Measurements from ENCODE around the gene SORL1. TPM values are rescaled to one million over a fixed set of nuclear protein-coding genes. Genes with fewer than 3 reads are reported as not detected.

The SORL1 gene
- total and polyA plus RNA-seq, 3 donors from 2014 or later = 14.7 to 30.0 (median 21.8) TPM

DNA sequence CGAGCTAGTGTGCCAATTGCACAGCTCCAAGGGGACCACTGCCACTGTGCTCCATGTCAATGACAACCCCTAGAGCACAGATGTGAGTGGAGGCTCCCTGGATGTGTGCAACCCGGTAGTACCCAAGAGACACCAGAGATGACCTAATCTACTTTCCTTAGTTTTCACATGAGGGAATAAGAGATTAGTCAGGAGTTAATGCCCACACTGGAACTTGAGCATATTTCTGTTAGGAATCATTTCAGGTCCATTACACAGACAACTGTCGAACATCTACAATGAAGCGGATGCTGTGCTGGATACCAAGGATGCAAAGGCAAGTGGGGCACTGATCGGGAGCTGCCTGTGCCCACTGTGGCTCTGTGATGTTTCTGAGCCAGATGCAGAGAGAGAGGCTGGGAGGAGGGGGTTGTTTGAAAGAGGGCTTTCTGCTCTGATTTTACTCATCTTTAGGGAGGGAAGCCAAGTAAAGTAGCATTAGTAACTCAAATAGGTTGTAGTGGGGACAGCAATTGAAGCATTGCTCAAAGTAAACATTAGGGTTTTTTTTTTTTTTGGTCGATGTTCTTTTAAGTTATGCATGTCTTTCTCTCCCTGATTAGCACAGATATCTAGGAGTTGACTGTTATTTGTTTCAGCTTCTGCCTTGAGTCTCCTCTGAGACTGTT is 83.1 kb downstream of the SORL1 start:
- intact Hi-C loops (cut with DNase I; ENCODE audit: low total_unique reads) = no loop called here
- Histone ChIP-seq H3K36me3 (ENCODE audit: low read depth, missing control alignments) (no peaks in the 10 kb centered on the region), H3K4me3 (no peak overlapping the region), H3K27ac (no peak overlapping the region), H3K4me1 (no peaks in the 10 kb centered on the region), H3K27me3 (no peaks in the 10 kb centered on the region), H3K9me3 (no peaks in the 10 kb centered on the region)
- WGBS, 2 donors = 68 to 74% methylated on average over 5 to 6 of the region's 6 CpGs
- no peak for DNase-seq
- TF ChIP-seq, protein P1, sequence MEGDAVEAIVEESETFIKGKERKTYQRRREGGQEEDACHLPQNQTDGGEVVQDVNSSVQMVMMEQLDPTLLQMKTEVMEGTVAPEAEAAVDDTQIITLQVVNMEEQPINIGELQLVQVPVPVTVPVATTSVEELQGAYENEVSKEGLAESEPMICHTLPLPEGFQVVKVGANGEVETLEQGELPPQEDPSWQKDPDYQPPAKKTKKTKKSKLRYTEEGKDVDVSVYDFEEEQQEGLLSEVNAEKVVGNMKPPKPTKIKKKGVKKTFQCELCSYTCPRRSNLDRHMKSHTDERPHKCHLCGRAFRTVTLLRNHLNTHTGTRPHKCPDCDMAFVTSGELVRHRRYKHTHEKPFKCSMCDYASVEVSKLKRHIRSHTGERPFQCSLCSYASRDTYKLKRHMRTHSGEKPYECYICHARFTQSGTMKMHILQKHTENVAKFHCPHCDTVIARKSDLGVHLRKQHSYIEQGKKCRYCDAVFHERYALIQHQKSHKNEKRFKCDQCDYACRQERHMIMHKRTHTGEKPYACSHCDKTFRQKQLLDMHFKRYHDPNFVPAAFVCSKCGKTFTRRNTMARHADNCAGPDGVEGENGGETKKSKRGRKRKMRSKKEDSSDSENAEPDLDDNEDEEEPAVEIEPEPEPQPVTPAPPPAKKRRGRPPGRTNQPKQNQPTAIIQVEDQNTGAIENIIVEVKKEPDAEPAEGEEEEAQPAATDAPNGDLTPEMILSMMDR (IDR thresholded peaks at IDR 0.05) = no peak
- no peak for TF ChIP-seq POLR2A (IDR thresholded peaks at IDR 0.05)

DNA sequence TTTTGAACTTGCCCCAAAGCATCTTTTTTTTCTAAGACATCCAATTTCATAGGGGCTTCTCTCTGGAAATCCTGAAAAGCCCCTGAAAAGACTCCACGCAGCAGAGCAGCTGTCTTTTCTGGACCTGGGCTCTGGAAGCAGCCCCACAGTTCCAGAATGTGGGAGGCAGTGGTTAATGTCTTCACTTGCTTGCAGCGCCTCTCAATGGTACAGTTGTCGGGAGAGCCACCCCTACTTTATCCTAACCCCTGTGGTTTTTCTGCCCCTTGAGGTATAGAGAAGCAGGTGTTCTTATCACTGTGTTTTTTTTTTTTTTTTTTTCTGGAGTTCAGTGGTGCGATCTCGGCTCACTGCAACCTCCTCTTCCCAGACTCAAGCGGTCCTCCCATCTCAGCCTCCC is 84.0 kb downstream of the SORL1 start:
- TF ChIP-seq POLR2A (IDR thresholded peaks at IDR 0.05) = no peak
- TF ChIP-seq, protein P1 (IDR thresholded peaks at IDR 0.05) = no peak
- 89 to 96% methylated on average over 6 of the region's 6 CpGs for WGBS, 2 donors

DNA sequence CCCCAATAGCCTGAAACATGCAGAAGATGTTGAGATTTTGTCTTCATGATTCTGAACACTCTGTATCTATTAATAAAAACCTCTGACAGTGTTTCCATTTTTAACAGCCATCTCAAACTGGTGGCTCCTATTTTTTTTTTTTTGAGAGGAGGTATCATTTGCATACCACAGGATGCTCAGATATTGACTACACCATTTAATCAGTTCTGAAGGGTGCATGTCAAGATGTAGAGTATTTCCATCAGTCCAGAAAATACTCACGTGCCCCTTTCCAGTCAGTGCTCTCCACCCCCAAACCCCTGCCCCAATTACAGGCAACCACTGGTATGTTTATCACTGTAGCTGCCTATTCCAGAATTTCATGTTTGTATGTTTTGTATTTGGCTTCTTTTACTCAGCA is 85.9 kb downstream of the SORL1 start:
- intact Hi-C loops (cut with DNase I; ENCODE audit: low total_unique reads) = no loop called here
- Histone ChIP-seq H3K27ac (no peak overlapping the region), H3K4me3 (no peak overlapping the region), H3K4me1 (no peaks in the 10 kb centered on the region), H3K27me3 (no peaks in the 10 kb centered on the region), H3K9me3 (no peaks in the 10 kb centered on the region), H3K36me3 (ENCODE audit: low read depth, missing control alignments) (no peaks in the 10 kb centered on the region)
- DNase-seq = no peak
- no peak for TF ChIP-seq POLR2A (IDR thresholded peaks at IDR 0.05)
- TF ChIP-seq, protein P1 (IDR thresholded peaks at IDR 0.05) = no peak
- 79 to 86% methylated on average over 1 of the region's 1 CpG for WGBS, 2 donors

More for the DNA sequence above, 84.0 kb downstream of the SORL1 start:
- intact Hi-C loops (cut with DNase I; ENCODE audit: low total_unique reads) = no loop called here
- Histone ChIP-seq H3K36me3 (ENCODE audit: low read depth, missing control alignments) (no peaks in the 10 kb centered on the region), H3K27me3 (no peaks in the 10 kb centered on the region), H3K27ac (no peak overlapping the region), H3K9me3 (no peaks in the 10 kb centered on the region), H3K4me1 (no peaks in the 10 kb centered on the region), H3K4me3 (no peak overlapping the region)
- no peak for DNase-seq

DNA sequence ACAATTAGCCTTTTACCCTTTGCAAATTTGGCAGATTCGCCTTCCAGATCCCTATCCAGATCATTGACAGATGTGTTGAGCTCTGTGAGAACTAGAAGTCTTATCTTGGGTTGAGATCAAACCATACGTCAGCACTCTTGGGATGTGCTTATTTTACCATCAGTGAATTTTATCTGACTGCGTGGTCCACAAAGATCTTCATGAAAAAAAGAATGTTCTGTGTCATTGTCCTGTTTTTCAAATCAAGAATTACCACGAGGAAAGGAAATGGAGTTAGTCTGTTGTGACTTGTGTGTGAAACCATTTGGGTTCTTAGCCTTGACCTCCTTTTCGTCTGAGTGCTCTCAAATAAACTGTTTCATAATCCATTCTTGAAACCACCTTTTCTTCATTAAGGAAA is 86.9 kb downstream of the SORL1 start:
- H3K9me3 ChIP-seq = no peaks in the 10 kb centered on the region
- no peak overlapping the region for H3K4me3 ChIP-seq
- H3K36me3 ChIP-seq (ENCODE audit: low read depth, missing control alignments) = no peaks in the 10 kb centered on the region
- TF ChIP-seq, protein P1 (IDR thresholded peaks at IDR 0.05) = no peak
- no peak for TF ChIP-seq POLR2A (IDR thresholded peaks at IDR 0.05)
- peak overlapping the region in 1 of 2 donors; percentile 27 for H3K27ac ChIP-seq
- DNase-seq = no peak
- no peaks in the 10 kb centered on the region for H3K27me3 ChIP-seq
- WGBS, 2 donors = 45 to 66% methylated on average over 5 of the region's 5 CpGs
- H3K4me1 ChIP-seq = no peaks in the 10 kb centered on the region
- intact Hi-C loops (cut with DNase I; ENCODE audit: low total_unique reads) = no loop called here

DNA sequence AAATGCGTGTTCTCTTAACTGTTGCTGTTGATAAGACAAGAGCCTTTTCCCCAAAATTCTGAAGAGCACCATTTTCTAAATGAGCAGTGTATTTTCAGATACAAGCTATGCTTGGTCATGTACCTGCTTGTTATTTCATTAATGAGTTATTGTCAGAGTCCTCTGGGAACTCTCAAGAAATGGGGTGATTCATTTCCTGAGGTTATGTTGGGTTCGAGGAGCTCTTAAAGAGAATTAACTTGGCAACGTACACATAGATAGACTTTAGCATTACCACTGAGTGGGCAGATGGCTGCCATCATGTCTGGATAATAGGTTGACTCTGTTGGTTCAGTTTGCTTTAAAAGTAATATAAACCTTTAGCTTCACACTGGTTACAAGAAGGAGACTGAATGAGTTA is 88.5 kb downstream of the SORL1 start:
- DNase-seq = no peak
- no peak overlapping the region for H3K27ac ChIP-seq
- H3K4me3 ChIP-seq = no peak overlapping the region
- H3K4me1 ChIP-seq = no peaks in the 10 kb centered on the region
- intact Hi-C loops (cut with DNase I; ENCODE audit: low total_unique reads) = no loop called here
- no peaks in the 10 kb centered on the region for H3K27me3 ChIP-seq
- TF ChIP-seq POLR2A (IDR thresholded peaks at IDR 0.05) = no peak
- TF ChIP-seq, protein P1 (IDR thresholded peaks at IDR 0.05) = no peak
- H3K9me3 ChIP-seq = no peaks in the 10 kb centered on the region
- no peaks in the 10 kb centered on the region for H3K36me3 ChIP-seq (ENCODE audit: low read depth, missing control alignments)
- WGBS, 2 donors = 90 to 94% methylated on average over 3 of the region's 3 CpGs

Measured in testis (tissue), 3 donors.